Left lobe of liver (tissue), 2 donors: ENCODE data around the gene PPFIBP1. TPM values are rescaled to one million over a fixed set of nuclear protein-coding genes. Genes with fewer than 3 reads are reported as not detected.

Experiments
- ATAC-seq: fragments of 200-7000 bp; cut with Tn5 transposase; one replicate; pipeline ENCODE4 v1.9.1; 2020; ENCODE audit warnings: mild to moderate bottlenecking, moderate library complexity
- DNase-seq: peaks from one replicate; pipeline ENCODE4 v3.0.0-alpha.2; 2020; ENCODE audit warnings: low spot score
- total RNA-seq: library from RNA; stranded (reverse); gene quantifications from one replicate; pipeline ENCODE4 v1.2.1, GENCODE V29; 2021
- donor health status: DM: no; HTN: no; CAD: no; lungs with moderate emphysema.
- donor health status: DM: no; HTN: yes; CAD: no.

PPFIBP1 gene
- total RNA-seq: 34.9 TPM

- peak; percentile 100 for DNase-seq
- peak; percentile 94 for ATAC-seq
Measured at GRCh38 chr12:27523642-27524493, at the start of gene PPFIBP1. Gene PPFIBP1 (plus strand): TSS chr12:27524206. CDS start chr12:27633397, 109,191 bp downstream.

- ATAC-seq: no peak
- no peak for DNase-seq
Measured at GRCh38 chr12:27474344-27474743, 49.7 kb upstream of the PPFIBP1 start.

- ATAC-seq (no peak), DNase-seq (no peak)
Measured at GRCh38 chr12:27477049-27477448, 47.0 kb upstream of the PPFIBP1 start.

GRCh38 chr12:27478949-27479348 is 45.1 kb upstream of the PPFIBP1 start:
- ATAC-seq (no peak), DNase-seq (no peak)

GRCh38 chr12:27480016-27480415 is 44.0 kb upstream of the PPFIBP1 start:
- DNase-seq (no peak), ATAC-seq (no peak)

- no peak for DNase-seq
- no peak for ATAC-seq
Measured at GRCh38 chr12:27486961-27487360, 37.0 kb upstream of the PPFIBP1 start.

GRCh38 chr12:27488479-27488878 is 35.5 kb upstream of the PPFIBP1 start:
- no peak for ATAC-seq

GRCh38 chr12:27491226-27491625 is 32.8 kb upstream of the PPFIBP1 start:
- ATAC-seq: peak; percentile 59
- DNase-seq: no peak

More at GRCh38 chr12:27488479-27488878, 35.5 kb upstream of the PPFIBP1 start:
- DNase-seq: no peak

GRCh38 chr12:27493260-27493940 is 30.6 kb upstream of the PPFIBP1 start:
- ATAC-seq (no peak), DNase-seq (no peak)

- ATAC-seq (no peak), DNase-seq (no peak)
Measured at GRCh38 chr12:27497446-27497845, 26.6 kb upstream of the PPFIBP1 start.

- ATAC-seq (no peak), DNase-seq (no peak)
Measured at GRCh38 chr12:27498149-27498548, 25.9 kb upstream of the PPFIBP1 start.

GRCh38 chr12:27498761-27499160 is 25.2 kb upstream of the PPFIBP1 start:
- no peak for ATAC-seq
- no peak for DNase-seq

GRCh38 chr12:27499377-27499776 is 24.6 kb upstream of the PPFIBP1 start:
- no peak for DNase-seq
- no peak for ATAC-seq

- DNase-seq (no peak), ATAC-seq (no peak)
Measured at GRCh38 chr12:27500546-27500945, 23.5 kb upstream of the PPFIBP1 start.

GRCh38 chr12:27502021-27502435 is 22.0 kb upstream of the PPFIBP1 start:
- no peak for ATAC-seq
- DNase-seq: no peak

- ATAC-seq: no peak
Measured at GRCh38 chr12:27504507-27504906, 19.5 kb upstream of the PPFIBP1 start.

GRCh38 chr12:27505109-27505508 is 18.9 kb upstream of the PPFIBP1 start:
- ATAC-seq (no peak), DNase-seq (no peak)

More at GRCh38 chr12:27504507-27504906, 19.5 kb upstream of the PPFIBP1 start:
- no peak for DNase-seq

GRCh38 chr12:27505761-27506160 is 18.2 kb upstream of the PPFIBP1 start:
- DNase-seq: no peak
- ATAC-seq: no peak

- ATAC-seq (no peak), DNase-seq (no peak)
Measured at GRCh38 chr12:27506645-27507189, 17.3 kb upstream of the PPFIBP1 start.

- ATAC-seq (no peak), DNase-seq (no peak)
Measured at GRCh38 chr12:27508736-27509431, 15.1 kb upstream of the PPFIBP1 start.

- no peak for DNase-seq
- ATAC-seq: no peak
Measured at GRCh38 chr12:27511031-27511722, 12.8 kb upstream of the PPFIBP1 start.
